GM12891 (cell line): ENCODE measurements around the gene DIP2A.

Experiments used
- POLR2A ChIP-seq: IDR thresholded peaks from 2 replicates; pipeline ENCODE4 v1.6.1; 2011; ENCODE audit warnings: low read depth, low read length, control low read depth
- POLR2AphosphoS5 ChIP-seq: IDR thresholded peaks from 2 replicates; pipeline ENCODE4 v1.6.1; 2011; ENCODE audit warnings: low read depth, low read length, control low read depth

GRCh38 chr21:46544824-46545223 lies 86.1 kb downstream of the DIP2A start:
- TF ChIP-seq POLR2A (no peak), POLR2AphosphoS5 (no peak)
